ENCODE data around the gene TMC5.

Gene TMC5

GRCh38 chr16:19505600-19506303 lies 88.1 kb downstream of the TMC5 start:
- peak; percentile 36 for DNase-seq (ENCODE audit: low read depth)

GRCh38 chr16:19506965-19507364 lies 89.3 kb downstream of the TMC5 start:
- no peak for DNase-seq (ENCODE audit: low read depth)

- no peak for DNase-seq (ENCODE audit: low read depth)
These were observed 90.2 kb downstream of the TMC5 start for GRCh38 chr16:19507867-19508266.

GRCh38 chr16:19512297-19512696 lies 94.6 kb downstream of the TMC5 start:
- no peak for DNase-seq (ENCODE audit: low read depth)

GRCh38 chr16:19513377-19514053 lies 95.8 kb downstream of the TMC5 start:
- no peak for DNase-seq (ENCODE audit: low read depth)

GRCh38 chr16:19515757-19516156 lies 98.1 kb downstream of the TMC5 start:
- peak; percentile 16 for DNase-seq (ENCODE audit: low read depth)

- peak; percentile 46 for DNase-seq (ENCODE audit: low read depth)
These were observed 99.9 kb downstream of the TMC5 start for GRCh38 chr16:19517424-19518089.

- no peak for DNase-seq (ENCODE audit: low read depth)
These were observed 100.7 kb downstream of the TMC5 start for GRCh38 chr16:19518388-19518787.

GRCh38 chr16:19520861-19521331 lies 103.2 kb downstream of the TMC5 start:
- peak; percentile 21 for DNase-seq (ENCODE audit: low read depth)

- DNase-seq (ENCODE audit: low read depth) = peak; percentile 92
These were observed 104.1 kb downstream of the TMC5 start, which contains the start of gene GDE1 for GRCh38 chr16:19521471-19522396. Gene GDE1 (minus strand): TSS chr16:19522098. CDS start chr16:19521964, 134 bp downstream.

GRCh38 chr16:19522397-19522732 lies 104.7 kb downstream of the TMC5 start:
- no peak for DNase-seq (ENCODE audit: low read depth)

GRCh38 chr16:19522760-19523159 lies 105.1 kb downstream of the TMC5 start:
- DNase-seq (ENCODE audit: low read depth) = no peak

GRCh38 chr16:19523184-19523558 lies 105.5 kb downstream of the TMC5 start:
- DNase-seq (ENCODE audit: low read depth) = no peak

- peak; percentile 96 for DNase-seq (ENCODE audit: low read depth)
These were observed 106.1 kb downstream of the TMC5 start, which contains the start of gene CCP110 for GRCh38 chr16:19523559-19524355. Gene CCP110 (plus strand): TSS chr16:19523942. CDS start chr16:19527882, 3,940 bp downstream.

- no peak for DNase-seq (ENCODE audit: low read depth)
These were observed 106.6 kb downstream of the TMC5 start for GRCh38 chr16:19524356-19524615.

- DNase-seq (ENCODE audit: low read depth) = peak; percentile 9
These were observed 107.1 kb downstream of the TMC5 start for GRCh38 chr16:19524616-19525384.

GRCh38 chr16:19525385-19525723 lies 107.7 kb downstream of the TMC5 start:
- DNase-seq (ENCODE audit: low read depth) = no peak

GRCh38 chr16:19527161-19527560 lies 109.5 kb downstream of the TMC5 start:
- no peak for DNase-seq (ENCODE audit: low read depth)

GRCh38 chr16:19528666-19529065 lies 111.0 kb downstream of the TMC5 start:
- no peak for DNase-seq (ENCODE audit: low read depth)

GRCh38 chr16:19532601-19533000 lies 114.9 kb downstream of the TMC5 start:
- DNase-seq (ENCODE audit: low read depth) = no peak
